GM10266 (cell line): ENCODE measurements around the gene CD4.
A peak's percentile ranks its signal among the peaks of the same experiment; 100 is the strongest.

Experiments used
- DNase-seq: peaks from one replicate; pipeline ENCODE4 v3.0.0; 2012; ENCODE audit errors: extremely low spot score
- TF ChIP-seq, protein P1 (sequence below): IDR thresholded peaks from 2 replicates; pipeline ENCODE4 v1.5.1; 2012; ENCODE audit warnings: mild to moderate bottlenecking, low read depth; ENCODE audit not compliant: control insufficient read depth, insufficient read depth; ENCODE audit errors: missing control alignments

CD4 gene

DNA sequence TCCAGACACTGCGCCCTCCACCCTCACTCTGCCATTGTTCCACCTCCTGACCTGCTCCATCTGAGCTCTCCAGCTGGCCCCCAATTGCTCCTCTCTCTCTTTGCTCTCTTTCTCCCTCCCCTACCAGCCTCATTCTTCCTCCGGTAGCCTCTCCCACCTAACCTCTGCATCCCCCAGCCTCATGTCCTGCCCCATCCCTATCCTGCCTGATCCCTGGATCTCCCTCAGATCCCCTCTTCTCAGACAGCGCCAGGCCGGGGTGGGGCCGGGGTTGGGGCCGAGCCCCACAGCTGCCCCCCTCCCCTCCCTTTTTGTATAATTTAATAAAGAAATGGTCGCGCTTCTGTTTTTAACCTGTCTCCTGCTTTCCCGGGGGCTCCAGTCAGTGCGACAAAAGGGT lies 18.7 kb upstream of the CD4 start:
- TF ChIP-seq, protein P1, sequence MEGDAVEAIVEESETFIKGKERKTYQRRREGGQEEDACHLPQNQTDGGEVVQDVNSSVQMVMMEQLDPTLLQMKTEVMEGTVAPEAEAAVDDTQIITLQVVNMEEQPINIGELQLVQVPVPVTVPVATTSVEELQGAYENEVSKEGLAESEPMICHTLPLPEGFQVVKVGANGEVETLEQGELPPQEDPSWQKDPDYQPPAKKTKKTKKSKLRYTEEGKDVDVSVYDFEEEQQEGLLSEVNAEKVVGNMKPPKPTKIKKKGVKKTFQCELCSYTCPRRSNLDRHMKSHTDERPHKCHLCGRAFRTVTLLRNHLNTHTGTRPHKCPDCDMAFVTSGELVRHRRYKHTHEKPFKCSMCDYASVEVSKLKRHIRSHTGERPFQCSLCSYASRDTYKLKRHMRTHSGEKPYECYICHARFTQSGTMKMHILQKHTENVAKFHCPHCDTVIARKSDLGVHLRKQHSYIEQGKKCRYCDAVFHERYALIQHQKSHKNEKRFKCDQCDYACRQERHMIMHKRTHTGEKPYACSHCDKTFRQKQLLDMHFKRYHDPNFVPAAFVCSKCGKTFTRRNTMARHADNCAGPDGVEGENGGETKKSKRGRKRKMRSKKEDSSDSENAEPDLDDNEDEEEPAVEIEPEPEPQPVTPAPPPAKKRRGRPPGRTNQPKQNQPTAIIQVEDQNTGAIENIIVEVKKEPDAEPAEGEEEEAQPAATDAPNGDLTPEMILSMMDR = no peak
- DNase-seq = no peak

DNA sequence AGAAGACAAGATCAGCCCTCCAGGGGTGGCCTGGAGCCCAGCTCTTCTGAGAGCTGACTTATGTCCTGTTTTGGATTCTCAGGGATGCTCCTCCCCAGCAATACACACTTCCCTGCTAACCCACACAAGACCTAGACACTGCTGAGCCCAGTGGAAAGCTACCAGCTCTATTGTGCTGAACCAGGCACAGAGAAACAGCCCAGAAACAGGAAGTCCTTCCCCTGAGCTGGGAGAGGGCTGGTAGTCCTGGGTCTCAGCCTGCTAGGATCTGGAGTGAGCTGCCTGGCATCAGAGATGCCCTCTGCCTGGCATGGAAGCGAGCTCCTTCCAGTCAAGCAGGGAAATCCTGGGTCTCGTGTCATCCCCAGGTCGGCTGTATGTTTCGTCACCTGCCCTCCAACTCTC lies 18.2 kb upstream of the CD4 start:
- TF ChIP-seq, protein P1 = no peak
- no peak for DNase-seq

DNA sequence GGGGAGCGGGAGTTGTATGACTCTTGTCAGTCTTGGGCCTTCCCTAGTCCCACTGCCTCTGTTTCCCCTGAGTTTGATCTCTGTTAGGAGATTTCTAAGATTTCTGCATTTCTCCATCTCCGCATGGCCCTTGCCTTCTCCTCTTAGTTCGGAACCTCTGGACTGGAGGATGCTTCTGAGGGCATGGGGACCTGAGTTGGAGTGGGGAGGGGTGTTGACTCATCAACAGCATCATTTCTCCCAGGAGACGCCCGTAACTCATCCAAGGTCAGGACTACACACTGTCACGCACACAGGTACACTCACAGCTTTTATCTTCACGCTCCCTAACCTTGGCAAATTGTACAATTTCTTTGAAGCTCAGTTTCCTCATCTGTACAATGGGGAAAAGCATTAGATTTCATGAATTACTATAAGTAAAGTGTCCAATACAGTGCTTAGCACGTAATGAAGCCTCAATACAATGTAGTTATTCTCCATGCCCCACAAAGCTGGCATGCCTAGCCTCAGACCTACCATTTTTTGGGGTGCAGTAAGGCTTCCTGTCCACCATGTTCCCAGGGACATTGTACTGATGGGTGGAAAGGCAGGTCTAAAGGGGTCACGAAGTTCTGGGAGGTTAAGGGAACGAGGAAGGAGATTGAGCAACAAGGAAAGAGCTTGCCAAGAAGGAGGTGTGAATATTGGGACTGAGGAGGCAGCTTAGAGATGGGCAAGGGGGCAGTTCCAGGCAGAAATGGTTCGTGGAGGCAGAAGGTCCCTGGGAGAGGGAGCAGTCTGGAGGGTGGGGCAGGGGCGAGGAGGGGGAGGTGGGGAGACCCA lies 17.6 kb upstream of the CD4 start:
- TF ChIP-seq, protein P1 = no peak
- DNase-seq = no peak

DNA sequence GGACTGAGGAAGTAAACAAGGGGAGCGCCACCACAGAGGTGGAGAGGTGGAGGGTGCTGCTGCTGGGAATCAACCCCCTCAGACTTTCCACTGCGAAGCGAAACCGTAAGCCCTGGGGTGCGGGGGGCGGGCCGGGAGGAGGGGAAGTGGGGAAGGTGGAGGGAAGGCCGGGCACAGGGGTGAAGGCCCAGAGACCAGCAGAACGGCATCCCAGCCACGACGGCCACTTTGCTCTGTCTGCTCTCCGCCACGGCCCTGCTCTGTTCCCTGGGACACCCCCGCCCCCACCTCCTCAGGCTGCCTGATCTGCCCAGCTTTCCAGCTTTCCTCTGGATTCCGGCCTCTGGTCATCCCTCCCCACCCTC lies 17.0 kb upstream of the CD4 start, which contains the start of gene LAG3:
LAG3 (plus strand) TSS at position 190 of the 365 bp plus-strand sequence. CDS start 333 bp downstream, outside the sequence.
- TF ChIP-seq, protein P1 = no peak
- peak; percentile 81 for DNase-seq

DNA sequence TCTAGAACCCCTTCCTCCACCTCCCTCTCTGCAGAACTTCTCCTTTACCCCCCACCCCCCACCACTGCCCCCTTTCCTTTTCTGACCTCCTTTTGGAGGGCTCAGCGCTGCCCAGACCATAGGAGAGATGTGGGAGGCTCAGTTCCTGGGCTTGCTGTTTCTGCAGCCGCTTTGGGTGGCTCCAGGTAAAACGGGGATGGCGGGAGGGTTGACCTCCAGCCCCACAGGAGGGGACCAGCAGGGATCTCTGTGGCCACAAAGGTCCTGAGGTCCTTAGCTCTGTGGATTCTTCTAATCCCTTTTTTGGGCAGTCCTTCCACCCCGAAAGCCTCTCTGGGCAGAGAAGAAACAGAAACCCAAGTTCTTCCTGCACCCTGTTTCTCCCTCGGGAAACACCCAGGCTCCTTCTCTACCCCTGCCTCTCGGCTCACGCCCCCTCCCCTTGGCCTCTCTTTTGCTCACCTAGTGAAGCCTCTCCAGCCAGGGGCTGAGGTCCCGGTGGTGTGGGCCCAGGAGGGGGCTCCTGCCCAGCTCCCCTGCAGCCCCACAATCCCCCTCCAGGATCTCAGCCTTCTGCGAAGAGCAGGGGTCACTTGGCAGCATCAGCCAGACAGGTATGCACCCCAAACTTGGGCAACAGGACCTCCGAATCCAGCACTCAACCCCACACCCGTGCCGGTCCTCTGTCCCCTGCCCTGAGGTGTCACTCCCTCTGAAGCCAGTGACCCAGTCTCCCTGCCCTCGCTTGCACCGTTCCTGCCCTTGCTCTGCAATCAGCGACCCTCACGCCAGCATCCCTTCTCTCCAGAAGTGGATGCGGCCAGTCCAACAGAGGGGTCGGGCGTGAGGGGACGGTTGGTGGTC lies 16.4 kb upstream of the CD4 start:
- DNase-seq = peak; percentile 79
- TF ChIP-seq, protein P1 = no peak

DNA sequence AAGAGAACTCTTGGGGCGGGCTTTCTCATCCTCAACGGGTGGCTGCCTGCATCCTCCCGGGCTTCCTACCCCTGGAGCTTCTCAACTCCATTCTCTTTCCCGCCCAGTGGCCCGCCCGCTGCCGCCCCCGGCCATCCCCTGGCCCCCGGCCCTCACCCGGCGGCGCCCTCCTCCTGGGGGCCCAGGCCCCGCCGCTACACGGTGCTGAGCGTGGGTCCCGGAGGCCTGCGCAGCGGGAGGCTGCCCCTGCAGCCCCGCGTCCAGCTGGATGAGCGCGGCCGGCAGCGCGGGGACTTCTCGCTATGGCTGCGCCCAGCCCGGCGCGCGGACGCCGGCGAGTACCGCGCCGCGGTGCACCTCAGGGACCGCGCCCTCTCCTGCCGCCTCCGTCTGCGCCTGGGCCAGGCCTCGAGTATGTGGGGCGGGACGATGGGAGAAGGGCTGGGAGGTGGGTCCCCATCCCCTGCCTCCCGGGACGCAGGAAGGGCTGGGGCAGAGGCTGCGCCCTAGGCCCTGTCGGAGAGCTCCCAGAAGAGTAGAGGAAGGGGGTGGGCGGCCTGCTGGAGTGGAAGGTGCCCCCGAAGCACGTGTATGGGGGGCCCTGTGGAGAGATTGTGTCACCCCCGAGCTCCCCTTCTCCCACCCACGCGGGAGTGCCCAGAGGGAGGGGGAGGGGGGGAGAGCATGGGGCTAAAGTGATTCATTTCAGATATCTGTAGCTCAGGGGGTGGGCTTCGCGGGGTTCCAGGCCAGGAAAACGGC lies 15.6 kb upstream of the CD4 start:
- TF ChIP-seq, protein P1 = no peak
- DNase-seq = no peak
